Adipose tissue (tissue), 3 donors: ENCODE results near the gene THTPA. TPM values are rescaled to one million over a fixed set of nuclear protein-coding genes. Genes with fewer than 3 reads are reported as not detected.
A peak's percentile ranks its signal among the peaks of the same experiment; 100 is the strongest.

Experiments
- H3K27ac ChIP-seq: one replicate; pipeline ENCODE4 v1.5.1; 2013; ENCODE audit warnings: low read depth, low read length
- WGBS, 3 donors: extraction: QIAGEN DNeasy Blood & Tissue Kit; methylation state at CpG; one replicate each; pipeline ENCODE4 v1.1.7; 2013; 5-methylcytosine and 5-hydroxymethylcytosine counted together
- polyA plus RNA-seq, 3 donors: library from polyadenylated mRNA; stranded (reverse); fragments of 200-250 nt; gene quantifications; one replicate each; pipeline ENCODE4 v1.2.3, GENCODE V29; 2013
- donor health status: healthy with polysubstance abuse.
- donor health status: Bipolar disorder and iron deficiency.
- donor health status: healthy.

Gene THTPA
- polyA plus RNA-seq, 3 donors: 8.2 to 22.1 (median 18.3) TPM

- 65 to 82% (median 77%) methylated on average over 10 of the region's 10 CpGs for WGBS, 3 donors
- H3K27ac ChIP-seq: no peak overlapping the region
These were observed 9.5 kb upstream of the THTPA start for GRCh38 chr14:23546450-23547035.

GRCh38 chr14:23547924-23548323 is 8.1 kb upstream of the THTPA start:
- WGBS, 3 donors: 48 to 90% (median 55%) methylated on average over 2 of the region's 2 CpGs
- H3K27ac ChIP-seq: no peak overlapping the region

- WGBS, 3 donors: 66 to 71% (median 69%) methylated on average over 18 of the region's 18 CpGs
- no peak overlapping the region for H3K27ac ChIP-seq
These were observed 7.4 kb upstream of the THTPA start for GRCh38 chr14:23548351-23549318.

- 55 to 68% (median 56%) methylated on average over 12 of the region's 12 CpGs for WGBS, 3 donors
- H3K27ac ChIP-seq: no peak overlapping the region
These were observed 5.8 kb upstream of the THTPA start for GRCh38 chr14:23550131-23550811.

- WGBS, 3 donors: 1 to 4% (median 1%) methylated on average over 34 to 37 of the region's 37 CpGs
- H3K27ac ChIP-seq: peak overlapping the region; percentile 13
These were observed 5.2 kb upstream of the THTPA start for GRCh38 chr14:23550812-23551265.

GRCh38 chr14:23551266-23552028 is 4.6 kb upstream of the THTPA start, which contains the start of gene ZFHX2:
TSS of gene ZFHX2 (minus strand) at chr14:23551765. CDS start at chr14:23535325, 16,440 bp downstream.
- peak within 1 kb of the TSS; percentile 13 for H3K27ac ChIP-seq
- WGBS, 3 donors: 0 to 1% (median 1%) methylated on average over 40 to 48 of the region's 49 CpGs

GRCh38 chr14:23555533-23555881 is 564 bp upstream of the THTPA start:
- H3K27ac ChIP-seq: no peak overlapping the region
- 2 to 3% (median 2%) methylated on average over 14 of the region's 14 CpGs for WGBS, 3 donors

- 35 to 52% (median 43%) methylated on average over 17 of the region's 17 CpGs for WGBS, 3 donors
- no peak overlapping the region for H3K27ac ChIP-seq
These were observed 799 bp downstream of the THTPA start for GRCh38 chr14:23556700-23557440.

GRCh38 chr14:23557521-23557920 is 1.4 kb downstream of the THTPA start:
- no peak overlapping the region for H3K27ac ChIP-seq
- 36 to 58% (median 46%) methylated on average over 2 of the region's 2 CpGs for WGBS, 3 donors

- H3K27ac ChIP-seq: no peak overlapping the region
- WGBS, 3 donors: 89 to 100% (median 97%) methylated on average over 1 of the region's 1 CpG
These were observed 1.9 kb downstream of the THTPA start for GRCh38 chr14:23557946-23558345.

GRCh38 chr14:23558346-23559009 is 2.4 kb downstream of the THTPA start:
- H3K27ac ChIP-seq: no peak overlapping the region
- WGBS, 3 donors: 82 to 90% (median 88%) methylated on average over 10 of the region's 10 CpGs

- no peak overlapping the region for H3K27ac ChIP-seq
- WGBS, 3 donors: 68 to 75% (median 75%) methylated on average over 21 of the region's 21 CpGs
These were observed 3.2 kb downstream of the THTPA start for GRCh38 chr14:23559010-23559925.

- WGBS, 3 donors: 83 to 90% (median 90%) methylated on average over 3 of the region's 3 CpGs
- H3K27ac ChIP-seq: no peak overlapping the region
These were observed 4.0 kb downstream of the THTPA start for GRCh38 chr14:23559926-23560520.

- H3K27ac ChIP-seq: no peak overlapping the region
- 87 to 97% (median 94%) methylated on average over 2 of the region's 2 CpGs for whole genome bisulfite sequencing, 3 donors
These were observed 5.2 kb downstream of the THTPA start for GRCh38 chr14:23561259-23561658.

GRCh38 chr14:23561873-23562821 is 6.1 kb downstream of the THTPA start:
- 74 to 82% (median 81%) methylated on average over 15 of the region's 15 CpGs for WGBS, 3 donors
- H3K27ac ChIP-seq: no peak overlapping the region
